Islet precursor cell (in vitro differentiated cells): ENCODE measurements around the gene MPO.

Experiments used
- DNase-seq: peaks from one replicate; pipeline ENCODE4 v3.0.0-alpha.2; 2018

The MPO gene

GRCh38 chr17:58278661-58279015 is 2.1 kb downstream of the MPO start:
- no peak for DNase-seq

DNA sequence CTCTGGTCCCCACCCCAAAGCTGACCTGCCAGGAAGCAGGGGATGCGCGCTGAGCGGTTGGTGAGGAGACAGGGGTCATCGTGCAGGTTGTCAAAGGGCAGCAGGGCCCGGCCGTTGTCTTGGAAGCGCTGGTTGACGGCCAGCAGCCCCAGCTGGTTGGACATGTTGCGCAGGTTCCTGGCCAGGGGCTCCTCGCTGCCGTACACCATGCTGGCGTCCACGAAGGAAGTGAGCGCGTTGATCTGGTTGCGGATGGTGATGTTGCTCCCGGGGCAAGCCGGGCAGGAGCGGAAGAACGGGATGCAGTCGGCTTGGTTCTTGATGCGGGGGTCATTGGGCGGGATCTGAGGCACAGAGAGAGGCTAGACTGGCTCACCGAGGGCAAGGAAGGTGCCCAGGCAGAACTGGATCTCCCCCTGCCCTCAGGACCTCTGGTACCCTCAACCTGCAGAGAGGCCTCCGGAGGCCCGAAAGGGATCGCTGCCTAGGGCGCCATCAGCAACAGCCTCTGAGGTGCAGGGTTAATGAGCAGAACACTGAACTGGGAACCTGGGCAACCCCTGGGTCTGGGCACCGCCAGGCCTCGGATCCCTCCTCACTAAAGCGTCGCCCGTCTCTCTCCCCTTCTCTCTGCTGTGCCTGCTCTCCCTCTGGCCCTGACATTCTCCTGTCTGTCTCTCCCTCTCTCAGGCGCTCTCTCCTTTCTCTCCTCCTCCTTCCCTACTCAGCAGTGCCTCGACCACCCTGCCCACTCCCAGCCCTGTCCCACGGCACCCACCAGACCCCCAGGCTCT is 2.7 kb downstream of the MPO start:
- no peak for DNase-seq

- no peak for DNase-seq
Measured at GRCh38 chr17:58277107-58277801, 3.5 kb downstream of the MPO start.

DNA sequence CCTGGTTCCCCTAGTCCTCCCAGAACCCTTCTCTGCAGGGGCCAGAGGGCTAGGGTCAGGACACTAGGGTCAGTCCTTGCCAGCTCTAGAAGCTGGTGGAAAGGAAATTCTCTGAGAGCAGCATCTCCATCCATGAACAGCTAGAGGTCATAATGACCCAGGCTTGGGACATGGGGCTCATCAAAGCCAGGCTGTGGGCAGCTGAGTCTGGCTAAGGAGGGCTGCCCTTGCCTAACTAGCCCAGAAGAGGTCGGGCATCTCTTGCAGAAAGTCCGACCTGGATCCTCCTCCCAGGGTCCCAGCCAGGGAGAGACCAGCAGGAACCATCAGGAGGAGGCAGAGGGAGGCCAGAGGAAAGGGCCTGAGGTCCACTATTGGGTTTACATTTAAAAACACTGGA is 4.3 kb downstream of the MPO start:
- no peak for DNase-seq

DNA sequence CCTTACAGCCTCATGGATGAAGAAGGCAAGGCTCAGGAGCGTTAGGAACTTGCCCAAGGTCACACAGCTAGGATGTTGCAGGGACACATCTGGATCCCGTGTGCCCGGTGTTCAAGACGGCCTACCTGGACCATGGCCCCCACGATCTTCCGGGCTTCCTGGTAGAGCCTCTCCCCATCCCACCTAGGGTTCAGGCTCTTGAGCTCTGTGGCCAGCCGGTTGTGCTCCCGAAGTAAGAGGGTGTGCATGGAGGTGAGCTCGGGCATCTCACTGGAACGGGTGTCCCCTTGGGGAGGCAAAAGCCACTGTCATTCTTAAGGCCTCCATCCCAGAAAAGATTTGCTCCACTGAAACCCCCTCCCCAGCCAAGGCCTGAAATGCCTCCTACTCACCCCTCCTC is 5.3 kb downstream of the MPO start:
- no peak for DNase-seq

- no peak for DNase-seq
Measured at GRCh38 chr17:58273453-58274104, 7.2 kb downstream of the MPO start.

GRCh38 chr17:58272367-58273280 is 8.1 kb downstream of the MPO start:
- no peak for DNase-seq

DNA sequence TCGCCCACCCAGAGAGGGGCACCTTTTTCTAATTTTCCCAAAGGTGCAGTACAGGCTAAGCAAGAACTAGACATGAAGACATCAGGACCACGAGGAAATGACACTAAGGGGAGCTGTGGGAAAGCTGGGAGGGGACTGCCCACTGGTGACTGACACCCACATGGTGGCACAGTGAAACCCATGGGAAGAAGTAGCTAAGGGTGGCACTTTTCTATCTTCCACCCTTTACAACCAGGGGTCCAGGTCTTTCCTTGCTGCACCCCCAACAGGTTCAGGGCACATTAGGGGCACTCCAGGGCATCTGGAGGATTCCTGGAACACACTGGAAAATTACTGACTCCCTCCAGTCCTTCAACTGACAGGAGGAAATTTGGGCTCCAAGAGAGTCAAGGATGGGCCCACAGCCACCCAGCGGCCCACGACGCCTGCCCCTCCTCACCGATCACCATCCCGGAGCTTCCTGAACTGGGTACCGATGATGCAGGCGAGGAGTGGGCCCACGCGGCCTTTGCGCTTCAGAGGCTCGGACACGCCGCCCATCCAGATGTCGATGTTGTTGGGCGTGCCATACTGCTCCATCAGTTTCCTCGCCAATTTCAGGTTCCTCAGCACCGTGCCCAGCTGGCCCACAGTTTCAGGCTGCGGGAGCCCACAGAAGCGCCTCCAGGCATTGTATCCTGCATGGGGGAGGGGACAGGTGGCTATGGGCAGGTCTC is 9.4 kb downstream of the MPO start:
- no peak for DNase-seq

DNA sequence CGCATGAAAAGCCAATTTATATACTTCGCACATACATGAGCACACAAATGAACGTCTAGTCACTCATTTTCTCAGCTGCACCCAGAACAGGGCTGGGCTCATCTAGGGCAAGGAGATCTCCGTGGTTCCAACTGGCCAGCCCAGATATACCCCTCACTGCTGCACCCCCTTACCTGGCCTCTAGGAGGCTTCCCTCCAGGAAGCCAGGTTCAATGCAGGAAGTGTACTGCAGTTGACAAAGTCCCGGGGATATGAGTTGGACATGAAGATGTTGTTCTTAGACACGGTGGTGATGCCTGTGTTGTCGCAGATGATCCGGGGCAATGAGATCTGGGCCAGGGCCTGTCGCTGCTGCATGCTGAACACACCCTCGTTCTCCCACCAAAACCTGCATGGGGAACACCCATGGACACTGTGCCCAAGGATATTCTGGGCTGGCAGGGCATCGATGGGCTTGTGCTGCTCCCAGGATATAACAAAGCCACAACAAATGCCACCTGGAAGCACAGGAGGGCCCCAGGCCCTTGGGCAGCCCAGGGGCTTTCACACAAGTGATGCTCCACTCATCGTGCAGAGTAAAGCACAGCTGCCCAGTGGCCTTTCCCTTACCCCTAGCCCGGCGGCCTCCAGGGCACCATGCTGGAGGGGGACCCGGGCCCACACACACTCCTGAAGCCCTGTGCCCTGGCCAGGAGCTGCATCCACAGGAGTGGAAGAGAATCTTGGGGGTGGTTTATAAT is 10.1 kb downstream of the MPO start:
- no peak for DNase-seq

DNA sequence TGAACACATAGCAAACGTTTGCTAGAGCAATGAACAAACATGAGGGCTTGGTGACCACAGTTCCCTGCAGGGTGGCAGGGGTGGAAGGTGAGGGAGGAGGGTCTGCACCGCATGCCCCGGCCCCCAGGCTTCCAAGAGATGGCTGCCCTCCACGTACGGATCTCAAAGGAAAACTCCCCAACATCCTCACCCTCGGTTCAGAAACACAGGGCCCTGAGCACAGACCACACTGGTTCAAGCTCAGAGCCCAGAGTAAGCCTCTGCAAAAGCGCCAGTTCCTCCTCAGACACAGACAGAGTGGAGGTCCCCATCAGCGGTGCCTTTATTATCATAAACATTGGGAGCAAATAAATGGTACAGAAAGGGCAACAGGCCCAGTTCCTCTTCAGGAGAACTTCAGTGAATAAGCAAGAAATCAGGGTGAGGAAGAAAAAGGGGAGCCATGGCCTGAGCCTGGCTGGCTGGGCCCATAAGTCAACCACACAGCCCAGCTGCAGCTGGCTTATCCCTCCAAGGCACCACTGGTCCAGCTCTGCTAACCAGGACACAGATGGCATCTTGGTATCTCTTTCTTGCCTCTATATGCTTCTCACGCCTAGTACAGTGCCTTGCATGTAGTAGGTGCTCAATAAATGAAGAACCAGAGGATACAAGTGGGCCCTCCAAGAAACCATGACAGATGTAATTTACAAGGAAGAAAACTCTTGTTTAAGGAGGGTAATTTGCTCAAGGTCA is 11.0 kb downstream of the MPO start:
- no peak for DNase-seq

DNA sequence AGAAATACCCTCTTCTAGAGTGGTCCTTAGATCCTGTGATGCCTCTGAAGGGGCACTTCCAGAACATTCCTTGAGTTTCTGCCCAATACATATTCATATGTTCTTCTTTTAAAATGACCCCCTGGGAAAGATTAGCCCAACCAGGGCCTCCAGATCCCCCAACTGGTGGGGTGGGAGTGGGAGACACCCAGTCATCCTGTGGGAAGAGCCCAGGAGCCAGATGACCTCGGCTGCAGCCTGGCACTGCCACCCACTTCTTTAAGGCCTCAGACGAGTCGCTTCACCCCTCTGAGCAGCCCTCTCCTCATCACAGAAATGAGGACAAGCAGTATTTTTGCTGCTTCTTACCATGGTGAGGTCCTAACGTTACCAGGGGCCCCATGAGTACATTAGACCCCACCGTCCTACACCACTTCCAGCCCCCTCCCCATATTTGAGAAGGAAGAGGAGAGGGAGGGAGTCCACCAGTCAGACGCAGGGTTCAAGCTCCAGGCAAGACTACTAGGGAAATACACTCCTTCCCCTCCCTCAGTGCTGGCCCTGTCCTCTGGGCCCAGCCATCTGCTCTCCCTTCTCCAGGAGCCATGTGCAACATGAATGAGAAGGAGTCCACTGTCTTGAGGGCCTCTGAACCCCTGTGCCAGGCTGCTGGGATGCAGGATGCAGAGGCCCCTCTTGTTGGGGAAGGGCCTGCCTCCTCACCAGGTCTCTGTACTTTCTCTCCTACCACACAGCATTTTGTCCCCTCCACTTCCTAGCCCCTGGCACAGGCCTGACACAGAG is 11.8 kb downstream of the MPO start:
- DNase-seq: no peak

DNA sequence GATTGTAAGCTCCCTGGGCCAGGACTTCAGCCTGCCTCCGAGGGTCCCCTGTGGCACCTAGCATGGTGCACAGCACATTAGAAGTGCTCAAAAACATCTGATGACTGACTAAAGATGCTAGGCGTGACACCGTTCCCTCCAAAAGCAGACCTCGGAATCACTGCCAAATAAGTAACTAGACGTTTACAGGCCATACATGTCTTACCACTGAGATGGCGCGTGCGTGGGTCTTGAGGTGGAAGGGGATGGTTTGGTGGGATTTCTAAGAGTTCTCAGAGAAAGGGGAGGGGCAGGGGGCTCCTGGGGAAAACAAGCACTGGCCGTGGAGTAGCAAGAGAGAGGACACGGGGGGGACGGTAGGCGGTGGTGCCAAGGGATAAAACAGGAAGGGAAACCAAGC is 12.4 kb downstream of the MPO start:
- DNase-seq: no peak

DNA sequence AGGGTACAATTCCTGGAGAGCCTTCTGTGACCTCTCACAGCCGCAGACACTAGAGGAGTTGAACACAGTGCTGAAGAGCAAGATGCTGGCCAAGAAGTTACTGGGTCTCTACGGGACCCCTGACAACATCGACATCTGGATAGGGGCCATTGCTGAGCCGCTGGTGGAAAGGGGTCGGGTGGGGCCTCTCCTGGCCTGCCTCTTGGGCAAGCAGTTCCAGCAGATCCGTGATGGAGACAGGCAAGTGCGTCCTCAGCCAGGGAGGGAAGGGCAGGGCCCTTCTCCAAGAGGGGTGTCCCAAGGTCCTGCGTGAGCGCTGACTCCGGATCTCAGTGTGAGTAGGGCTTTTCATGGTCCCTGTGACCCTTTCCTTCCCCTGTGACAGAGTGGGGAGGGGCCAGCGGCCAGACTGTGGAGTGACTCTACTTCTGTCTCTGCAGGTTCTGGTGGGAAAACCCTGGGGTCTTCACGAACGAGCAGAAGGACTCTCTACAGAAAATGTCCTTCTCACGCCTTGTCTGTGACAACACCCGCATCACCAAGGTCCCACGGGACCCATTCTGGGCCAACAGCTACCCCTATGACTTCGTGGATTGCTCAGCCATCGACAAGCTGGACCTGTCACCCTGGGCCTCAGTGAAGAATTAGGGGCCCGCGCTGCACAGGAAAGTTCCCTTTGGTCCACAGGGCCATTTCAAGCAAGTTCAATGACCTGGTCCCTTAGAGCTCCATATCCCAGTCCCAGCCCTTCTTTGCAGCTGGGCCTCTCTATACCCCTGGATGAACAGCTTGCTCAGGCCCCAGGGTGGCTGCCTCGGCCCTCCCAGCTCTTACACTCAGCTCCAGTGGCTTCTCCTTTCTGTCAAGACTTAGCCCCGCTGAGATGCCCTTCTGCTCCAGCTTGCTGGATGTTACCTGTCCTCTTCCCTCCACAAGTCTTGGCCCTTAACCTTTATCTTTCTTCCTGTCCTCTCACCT is 13.1 kb downstream of the MPO start:
- no peak for DNase-seq

GRCh38 chr17:58265902-58266875 is 14.5 kb downstream of the MPO start:
- DNase-seq: no peak

GRCh38 chr17:58265271-58265670 is 15.5 kb downstream of the MPO start:
- no peak for DNase-seq

- no peak for DNase-seq
Measured at GRCh38 chr17:58264407-58265103, 16.2 kb downstream of the MPO start.

DNA sequence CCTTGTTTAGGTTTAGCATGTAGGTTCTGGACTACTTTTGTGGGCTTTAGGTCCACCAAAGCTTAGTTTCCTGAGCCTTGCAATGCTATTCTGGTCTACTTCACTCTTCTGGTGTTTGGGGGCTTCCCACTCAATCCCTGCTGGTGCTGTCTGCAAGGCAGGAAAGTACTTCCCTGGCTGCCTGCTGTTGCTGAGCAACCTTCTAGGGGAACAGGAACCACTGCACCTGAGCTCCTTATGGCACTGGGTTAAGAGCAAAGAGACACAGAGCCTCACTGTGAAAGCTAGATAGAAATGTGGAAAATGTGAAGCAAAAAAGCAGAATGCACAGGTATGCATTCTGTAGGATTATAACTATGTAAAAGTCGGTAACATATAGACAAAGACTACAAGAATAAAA is 17.0 kb downstream of the MPO start:
- no peak for DNase-seq
